Mesothelial cell of epicardium (in vitro differentiated cells): Measurements from ENCODE around the gene ARSA. TPM values are rescaled to one million over a fixed set of nuclear protein-coding genes. Genes with fewer than 3 reads are reported as not detected.
A peak's percentile ranks its signal among the peaks of the same experiment; 100 is the strongest.

Experiments
- DNase-seq, 2 experiments: peaks; one replicate each; pipeline ENCODE4 v3.0.0; 2021; ENCODE audit warnings: low spot score in 2 of 2; ENCODE audit not compliant: unreplicated experiment in 2 of 2
- H3K27ac Mint-ChIP-seq: 2 replicates; pipeline ENCODE4 v1.8.0; 2021; ENCODE audit warnings: mixed read lengths
- H3K27me3 Mint-ChIP-seq: 2 replicates; pipeline ENCODE4 v1.8.0; 2021; ENCODE audit warnings: low read depth, mixed read lengths
- H3K36me3 Mint-ChIP-seq: 2 replicates; pipeline ENCODE4 v1.8.0; 2021; ENCODE audit warnings: mixed read lengths
- H3K4me1 Mint-ChIP-seq: 2 replicates; pipeline ENCODE4 v1.8.0; 2021; ENCODE audit warnings: mixed read lengths
- H3K4me3 Mint-ChIP-seq: 2 replicates; pipeline ENCODE4 v1.8.0; 2021; ENCODE audit warnings: mild to moderate bottlenecking, moderate library complexity, mixed read lengths
- H3K9me3 Mint-ChIP-seq: 2 replicates; pipeline ENCODE4 v1.8.0; 2021; ENCODE audit warnings: mixed read lengths
- CTCF ChIP-seq: fragments of 200-600 bp; sonication (generic); IDR thresholded peaks from one replicate; pipeline ENCODE4 v1.5.0; 2021; ENCODE audit warnings: antibody characterized with exemption; ENCODE audit not compliant: unreplicated experiment
- total RNA-seq: library from RNA; stranded (reverse); gene quantifications from 3 replicates; pipeline ENCODE4 v1.2.1, GENCODE V29; 2021

ARSA gene
- total RNA-seq, 1 donor from 2014 or later, result 45.2 TPM

DNA sequence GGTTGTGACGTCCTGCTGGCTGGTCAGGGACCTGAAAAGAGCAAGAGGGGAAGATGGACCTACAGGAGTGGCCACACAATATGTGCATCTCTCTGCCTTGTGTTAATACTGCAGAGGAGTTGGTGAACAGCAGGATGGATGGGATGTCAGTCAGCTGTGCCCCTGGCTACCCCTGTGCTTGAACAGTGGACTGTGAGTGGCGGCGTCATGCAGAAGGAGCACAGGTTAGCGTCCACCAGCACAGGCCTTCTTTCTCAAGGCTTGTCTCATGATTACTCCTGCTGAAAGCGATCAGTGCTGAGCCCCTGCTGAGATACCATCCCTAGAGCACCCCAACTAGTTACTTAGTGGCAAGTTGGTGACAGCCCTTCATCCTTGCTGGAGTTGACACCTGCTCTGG is 41.5 kb downstream of the ARSA start:
- no peak for DNase-seq
- peaks cover 7% of the 10 kb centered on the region for H3K27me3 Mint-ChIP-seq
- H3K27ac Mint-ChIP-seq, result no peak overlapping the region
- no peaks in the 10 kb centered on the region for H3K36me3 Mint-ChIP-seq
- TF ChIP-seq CTCF, result no peak
- no peaks in the 10 kb centered on the region for H3K9me3 Mint-ChIP-seq
- H3K4me1 Mint-ChIP-seq, result peaks cover 7% of the 10 kb centered on the region
- H3K4me3 Mint-ChIP-seq, result no peak overlapping the region

DNA sequence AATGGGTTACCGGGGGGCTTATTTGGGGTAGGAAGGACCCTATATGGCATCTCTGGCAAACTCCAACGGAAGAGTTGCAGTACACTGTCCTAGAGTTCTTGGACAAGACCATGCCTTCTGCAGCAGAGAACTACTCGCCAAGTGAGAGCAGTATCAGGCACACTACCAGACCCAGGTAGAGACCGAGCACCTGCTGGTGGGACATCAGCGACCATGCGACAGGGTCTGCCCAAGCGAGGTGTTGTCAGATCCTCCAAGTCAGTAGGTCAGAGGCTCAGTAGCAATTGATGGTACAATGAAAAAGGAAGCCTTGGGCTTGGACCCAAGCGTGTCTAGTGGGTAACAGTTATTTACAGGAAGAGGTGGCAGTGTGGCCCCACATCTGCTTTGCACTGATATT is 42.2 kb downstream of the ARSA start:
- TF ChIP-seq CTCF, result no peak
- Mint-ChIP-seq H3K27ac (no peak overlapping the region), H3K27me3 (peaks cover 7% of the 10 kb centered on the region), H3K9me3 (no peaks in the 10 kb centered on the region), H3K36me3 (no peaks in the 10 kb centered on the region), H3K4me1 (peaks cover 7% of the 10 kb centered on the region), H3K4me3 (no peak overlapping the region)
- DNase-seq, result no peak

DNA sequence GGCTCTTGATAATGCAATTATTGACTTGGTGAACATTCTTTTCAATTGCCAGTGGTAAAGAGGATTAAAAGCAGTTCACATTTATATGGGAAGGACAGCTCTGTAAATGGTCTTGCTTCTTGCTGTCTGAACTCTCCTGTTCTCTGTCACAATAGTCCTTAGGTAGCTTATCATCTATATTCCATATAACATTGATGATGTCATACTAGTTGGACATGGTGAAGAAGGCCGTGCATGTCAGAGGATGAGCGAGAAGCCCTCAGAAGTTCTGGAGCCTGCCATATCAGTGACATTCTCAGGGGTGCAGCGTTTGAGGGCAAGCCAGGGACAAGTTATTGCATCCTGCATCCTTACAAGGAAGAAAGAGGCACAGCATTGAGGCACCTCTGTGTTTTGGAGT is 42.7 kb downstream of the ARSA start:
- H3K27me3 Mint-ChIP-seq, result peaks cover 7% of the 10 kb centered on the region
- no peak overlapping the region for H3K4me3 Mint-ChIP-seq
- H3K9me3 Mint-ChIP-seq, result no peaks in the 10 kb centered on the region
- no peak overlapping the region for H3K27ac Mint-ChIP-seq
- no peaks in the 10 kb centered on the region for H3K36me3 Mint-ChIP-seq
- DNase-seq, result no peak
- no peak for TF ChIP-seq CTCF
- peaks cover 7% of the 10 kb centered on the region for H3K4me1 Mint-ChIP-seq

GRCh38 chr22:50584106-50585096 is 43.6 kb downstream of the ARSA start:
- peaks cover 1% of the 10 kb centered on the region for H3K27me3 Mint-ChIP-seq
- H3K4me1 Mint-ChIP-seq, result peaks cover 7% of the 10 kb centered on the region
- no peaks in the 10 kb centered on the region for H3K9me3 Mint-ChIP-seq
- no peaks in the 10 kb centered on the region for H3K36me3 Mint-ChIP-seq
- no peak overlapping the region for H3K27ac Mint-ChIP-seq
- H3K4me3 Mint-ChIP-seq, result peak overlapping the region; percentile 79
- no peak for DNase-seq
- no peak for TF ChIP-seq CTCF

DNA sequence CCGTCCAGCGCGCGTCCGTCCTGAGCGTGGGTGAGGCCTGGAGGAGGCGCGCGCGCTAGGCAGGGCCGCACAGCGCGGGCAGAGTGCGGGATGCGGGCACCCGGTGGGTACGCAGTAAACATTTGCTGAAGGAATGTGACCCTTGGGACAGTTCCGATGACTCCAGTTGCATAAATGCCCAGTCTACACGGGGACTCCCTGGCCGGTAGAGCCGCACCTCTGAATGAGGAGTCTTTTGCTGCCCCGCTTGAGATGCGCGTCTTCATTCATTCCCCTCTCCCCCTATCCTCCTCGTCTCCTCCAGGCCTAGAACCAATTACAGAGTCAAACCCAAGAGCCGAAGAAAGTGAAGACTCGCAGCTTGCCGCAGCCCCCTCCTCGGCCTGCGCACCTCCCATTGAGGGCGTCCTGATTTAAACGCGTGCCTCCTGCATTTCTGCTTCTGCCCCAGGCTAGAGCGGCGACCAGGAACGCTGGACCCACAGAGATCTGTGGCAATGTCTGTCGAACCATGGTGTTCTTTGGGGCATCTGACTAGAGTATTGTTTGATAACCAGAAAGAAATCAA is 44.6 kb downstream of the ARSA start:
- H3K9me3 Mint-ChIP-seq, result no peaks in the 10 kb centered on the region
- no peak for TF ChIP-seq CTCF
- H3K36me3 Mint-ChIP-seq, result no peaks in the 10 kb centered on the region
- H3K4me3 Mint-ChIP-seq, result peak overlapping the region; percentile 79
- H3K4me1 Mint-ChIP-seq, result peaks cover 7% of the 10 kb centered on the region
- H3K27me3 Mint-ChIP-seq, result peaks cover 1% of the 10 kb centered on the region
- peak overlapping the region; percentile 44 for H3K27ac Mint-ChIP-seq
- DNase-seq, result no peak
